GM12878 (cell line): ENCODE data around the gene PAX6. TPM values are rescaled to one million over a fixed set of nuclear protein-coding genes. Genes with fewer than 3 reads are reported as not detected.

Experiments used
- ATAC-seq: fragments of 200-7000 bp; cut with Tn5 transposase; 3 replicates; pipeline ENCODE4 v1.9.1; 2020; ENCODE audit warnings: mild to moderate bottlenecking, moderate library complexity
- BruUV-seq: library from RNA; stranded (reverse); fragments of 400-500 nt; replicated peaks from 2 replicates; lab custom pipeline; 2021; lab: Mats Ljungman, UMichigan
- CTCF ChIA-PET: fragments of 300-600 bp; sonication (Branson Sonifier 250); formaldehyde crosslinking; extraction: SDS; loops from one replicate; lab custom pipeline; 2021; ENCODE audit warnings: inconsistent platforms; lab: Yijun Ruan, JAX
- POLR2A ChIA-PET: fragments of 350-600 bp; formaldehyde crosslinking; extraction: SDS; loops from one replicate; lab custom pipeline; 2021; ENCODE audit warnings: inconsistent platforms; lab: Charles Lee
- RAD21 ChIA-PET: fragments of 300-600 bp; sonication (Branson Sonifier 250); formaldehyde crosslinking; loops from one replicate; lab custom pipeline; 2023; ENCODE audit warnings: antibody characterized with exemption; ENCODE audit not compliant: unreplicated experiment; lab: Charles Lee
- SMC1A ChIA-PET: fragments of 300-600 bp; sonication (Branson Sonifier 250); formaldehyde crosslinking; loops from one replicate; lab custom pipeline; 2023; ENCODE audit not compliant: unreplicated experiment, uncharacterized antibody; lab: Charles Lee
- DNase-seq: peaks from one replicate; pipeline ENCODE4 v3.0.0-alpha.2; 2011; ENCODE audit warnings: low read depth, low spot score
- FAIRE-seq: peaks from 3 replicates; lab custom pipeline; 2011; peaks lifted over from hg19 to GRCh38; lab: Jason Lieb, UNC
- H2AFZ ChIP-seq: 2 replicates; pipeline ENCODE4 v1.6.0; 2011; ENCODE audit warnings: low read depth, low read length, control low read depth; ENCODE audit not compliant: control insufficient read depth
- H3K27ac ChIP-seq: 2 replicates; pipeline ENCODE4 v1.5.1; 2011; ENCODE audit warnings: control low read depth; ENCODE audit not compliant: control insufficient read depth, insufficient read depth
- H3K27me3 ChIP-seq, 2 experiments: replicated peaks in 1 of 2; 2 replicates each; pipeline versions ENCODE4 v1.6.0 to v1.6.1; 2011; ENCODE audit warnings: low read length in 1 of 2; ENCODE audit not compliant: control insufficient read depth in 2 of 2, insufficient read depth in 2 of 2
- H3K36me3 ChIP-seq, 2 experiments: 2 replicates each; pipeline ENCODE4 v1.5.1; 2011; ENCODE audit warnings: low read length in 1 of 2; ENCODE audit not compliant: control insufficient read depth in 2 of 2, insufficient read depth in 2 of 2
- H3K4me1 ChIP-seq: 2 replicates; pipeline ENCODE4 v1.6.1; 2011; ENCODE audit warnings: mild to moderate bottlenecking, low read length, moderate library complexity, mixed read lengths; ENCODE audit not compliant: control insufficient read depth, insufficient read depth
- H3K4me2 ChIP-seq: 2 replicates; pipeline ENCODE4 v1.6.0; 2011; ENCODE audit warnings: control low read depth; ENCODE audit not compliant: control insufficient read depth, insufficient read depth
- H3K4me3 ChIP-seq: fragments of 200-600 bp; sonication (generic); 2 replicates; pipeline ENCODE4 v1.5.1; 2016
- H3K79me2 ChIP-seq: 2 replicates; pipeline ENCODE4 v1.6.0; 2011; ENCODE audit warnings: low read length; ENCODE audit not compliant: control insufficient read depth, insufficient read depth
- H3K9ac ChIP-seq: 2 replicates; pipeline ENCODE4 v1.8.0; 2011; ENCODE audit warnings: low read length, control low read depth, mixed read lengths; ENCODE audit not compliant: control insufficient read depth, insufficient read depth
- H3K9me3 ChIP-seq: replicated peaks from 3 replicates; pipeline ENCODE4 v1.5.1; 2011; ENCODE audit warnings: mild to moderate bottlenecking, low read length; ENCODE audit not compliant: control insufficient read depth, insufficient read depth
- H4K20me1 ChIP-seq: 2 replicates; pipeline ENCODE4 v1.6.0; 2011; ENCODE audit not compliant: control insufficient read depth, insufficient read depth
- EZH2 ChIP-seq: IDR thresholded peaks from 2 replicates; pipeline ENCODE4 v1.6.1; 2012; ENCODE audit warnings: low read depth, mild to moderate bottlenecking, control low read depth, inconsistent platforms, low read length, borderline replicate concordance; ENCODE audit not compliant: control insufficient read depth
- HDAC2 ChIP-seq: fragments of 200-600 bp; sonication (generic); IDR thresholded peaks from 2 replicates; pipeline ENCODE4 v1.6.1; 2017
- HSF1 ChIP-seq: fragments of 150-350 bp; IDR thresholded peaks from 2 replicates; pipeline ENCODE4 v1.6.1; 2014; ENCODE audit warnings: mild to moderate bottlenecking, low read depth, low read length
- JUND ChIP-seq: IDR thresholded peaks from 2 replicates; pipeline ENCODE4 v1.6.1; 2012; ENCODE audit warnings: low read depth, mild to moderate bottlenecking, low read length, improper control_type of control experiment, moderate library complexity
- KLF5 ChIP-seq: fragments of 450-650 bp; IDR thresholded peaks from 2 replicates; pipeline ENCODE4 v1.6.1; 2014; ENCODE audit warnings: mild to moderate bottlenecking; ENCODE audit not compliant: partially characterized antibody
- PAX8 ChIP-seq: fragments of 450-650 bp; IDR thresholded peaks from 2 replicates; pipeline ENCODE4 v1.6.1; 2017; ENCODE audit warnings: mild to moderate bottlenecking, moderate library complexity
- RUNX3 ChIP-seq: IDR thresholded peaks from 2 replicates; pipeline ENCODE4 v1.6.1; 2012; ENCODE audit warnings: low read length, inconsistent platforms
- SUPT20H ChIP-seq: IDR thresholded peaks from 2 replicates; pipeline ENCODE4 v1.6.1; 2011; ENCODE audit warnings: low read depth, mild to moderate bottlenecking, low read length, moderate library complexity, borderline replicate concordance; ENCODE audit not compliant: control insufficient read depth
- SUZ12 ChIP-seq: fragments of 200-600 bp; sonication (generic); IDR thresholded peaks from one replicate; pipeline ENCODE4 v1.6.1; 2018; ENCODE audit warnings: antibody characterized with exemption, mild to moderate bottlenecking; ENCODE audit not compliant: unreplicated experiment
- WGBS: methylation state at CpG from one replicate; pipeline ENCODE4 v1.1.6; 2016; ENCODE audit warnings: low lambda C conversion rate; ENCODE audit not compliant: insufficient replicate concordance, insufficient coverage; ENCODE audit errors: missing lambda C conversion rate; 5-methylcytosine and 5-hydroxymethylcytosine counted together
- in situ Hi-C: fragments of 300-500 bp; cut with MboI; formaldehyde crosslinking; loops from 9 replicates; pipeline ENCODE4 v1.14.3; 2018; ENCODE audit warnings: mixed read lengths
- intact Hi-C: fragments of 100-400 bp; cut with micrococcal nuclease; formaldehyde crosslinking; loops from one replicate; pipeline ENCODE4 v1.14.2; 2022; ENCODE audit not compliant: unreplicated experiment
- polyA plus RNA-seq, 11 experiments: library from polyadenylated mRNA; depleted of rRNA in 4 of 11; unstranded in 6 of 11; stranded (reverse) in 5 of 11; fragments of >200 nt; fragmentation: Nextera tagmentation in 4 of 11; fragmentation: Illumina TruSeq in 1 of 11; extraction: Ambion mirVana in 4 of 11; extraction: Trizol in 1 of 11; gene quantifications; 1 replicate in 1 of 11; 2 replicates in 10 of 11; pipeline versions ENCODE4 v1.2.1 to v1.2.3, GENCODE V29; 2011 to 2016; ENCODE audit warnings: inconsistent platforms in 2 of 11, missing spikeins in 2 of 11, low read depth in 1 of 11
- total RNA-seq, 4 experiments: library from RNA; depleted of rRNA in 3 of 4; stranded (reverse); fragments of >200 nt in 3 of 4; fragmentation: Illumina TruSeq in 1 of 4; extraction: Trizol in 1 of 4; gene quantifications; 2 replicates each; pipeline versions ENCODE4 v1.2.1 to v1.2.3, GENCODE V29; 2013 to 2021

The PAX6 gene
- total and polyA plus RNA-seq, 10 of the 15 experiments (the other 5 are each of a cell fraction or from before 2014, with no cell fraction given): 0.06 to 0.26 (median 0.10) TPM; not detected in 3

GRCh38 chr11:31826536-31827438, 15.7 kb upstream of the PAX6 start:
- Histone ChIP-seq H3K27me3 (peaks cover 14 to 16% of the 10 kb centered on the region in 2 experiments), H3K4me3 (no peak overlapping the region), H3K27ac (no peak overlapping the region), H3K79me2 (no peaks in the 10 kb centered on the region), H2AFZ (no peak overlapping the region), H3K36me3 (no peaks in the 10 kb centered on the region), H3K9ac (no peak overlapping the region), H3K4me2 (no peak overlapping the region), H3K4me1 (no peaks in the 10 kb centered on the region), H3K9me3 (no peaks in the 10 kb centered on the region), H4K20me1 (no peaks in the 10 kb centered on the region)
- ChIA-PET CTCF (no interaction called here), POLR2A (no interaction called here), RAD21 (no interaction called here), SMC1A (no interaction called here)
- 54% methylated on average over 31 of the region's 55 CpGs for WGBS
- intact Hi-C loops: no loop called here
- in situ Hi-C loops: no loop called here
- no peak for FAIRE-seq
- no TSS peak for BruUV-seq
- TF ChIP-seq SUZ12 (peak; percentile 58), EZH2 (0 out of 2 replicates have a peak, but pooled peaks have one; percentile 28), JUND (no peak)
- ATAC-seq: peak; percentile 32
- DNase-seq: no peak

- no peak overlapping the region for H3K27ac ChIP-seq
- H3K79me2 ChIP-seq: no peaks in the 10 kb centered on the region
- H4K20me1 ChIP-seq: no peaks in the 10 kb centered on the region
- H3K4me1 ChIP-seq: no peaks in the 10 kb centered on the region
- H3K9me3 ChIP-seq: no peaks in the 10 kb centered on the region
- H2AFZ ChIP-seq: no peak overlapping the region
- DNase-seq (no peak), ATAC-seq (no peak), FAIRE-seq (no peak)
- no TSS peak for BruUV-seq
- CTCF ChIA-PET: no interaction called here
- 43% methylated on average over 34 of the region's 37 CpGs for WGBS
- in situ Hi-C loops (no loop called here), intact Hi-C loops (no loop called here)
- no peak overlapping the region for H3K4me3 ChIP-seq
- SMC1A ChIA-PET: no interaction called here
- H3K36me3 ChIP-seq: no peaks in the 10 kb centered on the region
- H3K4me2 ChIP-seq: no peak overlapping the region
- no peak overlapping the region for H3K9ac ChIP-seq
- RAD21 ChIA-PET: no interaction called here
- POLR2A ChIA-PET: no interaction called here
- peaks cover 16 to 18% of the 10 kb centered on the region in 2 experiments for H3K27me3 ChIP-seq
- TF ChIP-seq HDAC2: no peak
- no peak for TF ChIP-seq SUPT20H
- TF ChIP-seq KLF5: no peak
- TF ChIP-seq RUNX3: no peak
- no peak for TF ChIP-seq HSF1
- no peak for TF ChIP-seq PAX8
Observed at GRCh38 chr11:31825838-31826484, 14.8 kb upstream of the PAX6 start.
